HepG2 (cell line): Measurements from ENCODE around the gene TSEN54. TPM values are rescaled to one million over a fixed set of nuclear protein-coding genes. Genes with fewer than 3 reads are reported as not detected.

Experiments
- ARID4A ChIP-seq: sonication (generic); formaldehyde crosslinking; IDR thresholded peaks from 2 replicates; pipeline ENCODE4 v1.5.0; 2020; ENCODE audit warnings: mild to moderate bottlenecking, missing genetic modification reagents, borderline replicate concordance
- DMAP1 ChIP-seq: IDR thresholded peaks from 2 replicates; pipeline ENCODE4 v1.6.1; 2016
- FOSL2 ChIP-seq: sonication (generic); formaldehyde crosslinking; IDR thresholded peaks from 2 replicates; pipeline ENCODE4 v1.4.0; 2020; ENCODE audit warnings: missing genetic modification reagents
- KLF9 ChIP-seq: IDR thresholded peaks from 2 replicates; pipeline ENCODE4 v1.6.1; 2016; ENCODE audit warnings: low read depth
- MED13 ChIP-seq: sonication (generic); formaldehyde crosslinking; IDR thresholded peaks from 2 replicates; pipeline ENCODE4 v1.5.0; 2020; ENCODE audit warnings: missing genetic modification reagents
- XRCC5 ChIP-seq: fragments of 200-400 bp; formaldehyde crosslinking; optimal IDR thresholded peaks from 2 replicates; pipeline ENCODE3; 2017; ENCODE audit warnings: mild to moderate bottlenecking, low read length
- ZBTB20 ChIP-seq: sonication (generic); formaldehyde crosslinking; IDR thresholded peaks from 2 replicates; pipeline ENCODE4 v1.8.1; 2023; ENCODE audit warnings: missing genetic modification reagents, low read depth, mild to moderate bottlenecking, borderline replicate concordance
- ZFX ChIP-seq: sonication (generic); formaldehyde crosslinking; IDR thresholded peaks from 2 replicates; pipeline ENCODE4 v1.4.0; 2020; ENCODE audit warnings: mild to moderate bottlenecking, low read depth, missing genetic modification reagents, moderate library complexity
- ZNF136 ChIP-seq: sonication (generic); formaldehyde crosslinking; IDR thresholded peaks from 2 replicates; pipeline ENCODE4 v1.8.1; 2022; ENCODE audit warnings: low read depth, mild to moderate bottlenecking, moderate library complexity, missing genetic modification reagents
- ZNF446 ChIP-seq: sonication (generic); formaldehyde crosslinking; IDR thresholded peaks from 2 replicates; pipeline ENCODE4 v1.5.0; 2020; ENCODE audit warnings: mild to moderate bottlenecking, missing genetic modification reagents
- ZNF704 ChIP-seq: sonication (generic); formaldehyde crosslinking; IDR thresholded peaks from 2 replicates; pipeline ENCODE4 v1.8.1; 2023; ENCODE audit warnings: mild to moderate bottlenecking, inconsistent platforms, moderate library complexity, missing genetic modification reagents, borderline replicate concordance
- ZNF709 ChIP-seq: sonication (generic); formaldehyde crosslinking; IDR thresholded peaks from 2 replicates; pipeline ENCODE4 v1.5.0; 2020; ENCODE audit warnings: mild to moderate bottlenecking, missing genetic modification reagents
- polyA plus RNA-seq, 8 experiments: library from polyadenylated mRNA; depleted of rRNA in 3 of 8; stranded (reverse) in 7 of 8; unstranded in 1 of 8; fragments of >200 nt; fragmentation: Illumina TruSeq in 4 of 8; extraction: Trizol in 4 of 8; gene quantifications; 2 replicates each; pipeline versions ENCODE4 v1.2.1 to v1.2.3, GENCODE V29; 2011 to 2016; ENCODE audit warnings: low read depth in 4 of 8, missing spikeins in 1 of 8, mixed read lengths in 1 of 8; ENCODE audit not compliant: insufficient read depth in 1 of 8
- total RNA-seq, 5 experiments: library from RNA; depleted of rRNA; stranded (reverse); fragments of >200 nt; fragmentation: Illumina TruSeq; extraction: Trizol; gene quantifications; 2 replicates each; pipeline ENCODE4 v1.2.3, GENCODE V29; 2016; ENCODE audit warnings: low read depth in 1 of 5
- TF ChIP-seq, protein P1 (sequence below): IDR thresholded peaks from 2 replicates; pipeline ENCODE4 v1.6.1; 2016; ENCODE audit warnings: missing compliant biosample characterization, missing genetic modification reagents, borderline replicate concordance
- TF ChIP-seq, protein P2 (sequence below): sonication (generic); formaldehyde crosslinking; conservative IDR thresholded peaks from 2 replicates; pipeline ENCODE4 v1.4.0; 2020; ENCODE audit warnings: mild to moderate bottlenecking, missing genetic modification reagents, moderate library complexity
- TF ChIP-seq, protein P3 (sequence below): sonication (generic); formaldehyde crosslinking; IDR thresholded peaks from 2 replicates; pipeline ENCODE4 v1.4.0; 2020; ENCODE audit warnings: mild to moderate bottlenecking, low read depth, missing genetic modification reagents

Gene TSEN54
- total and polyA plus RNA-seq, 2 of the 13 experiments (the other 11 are each of a cell fraction or from before 2014, with no cell fraction given): 62.9 to 63.3 TPM

DNA sequence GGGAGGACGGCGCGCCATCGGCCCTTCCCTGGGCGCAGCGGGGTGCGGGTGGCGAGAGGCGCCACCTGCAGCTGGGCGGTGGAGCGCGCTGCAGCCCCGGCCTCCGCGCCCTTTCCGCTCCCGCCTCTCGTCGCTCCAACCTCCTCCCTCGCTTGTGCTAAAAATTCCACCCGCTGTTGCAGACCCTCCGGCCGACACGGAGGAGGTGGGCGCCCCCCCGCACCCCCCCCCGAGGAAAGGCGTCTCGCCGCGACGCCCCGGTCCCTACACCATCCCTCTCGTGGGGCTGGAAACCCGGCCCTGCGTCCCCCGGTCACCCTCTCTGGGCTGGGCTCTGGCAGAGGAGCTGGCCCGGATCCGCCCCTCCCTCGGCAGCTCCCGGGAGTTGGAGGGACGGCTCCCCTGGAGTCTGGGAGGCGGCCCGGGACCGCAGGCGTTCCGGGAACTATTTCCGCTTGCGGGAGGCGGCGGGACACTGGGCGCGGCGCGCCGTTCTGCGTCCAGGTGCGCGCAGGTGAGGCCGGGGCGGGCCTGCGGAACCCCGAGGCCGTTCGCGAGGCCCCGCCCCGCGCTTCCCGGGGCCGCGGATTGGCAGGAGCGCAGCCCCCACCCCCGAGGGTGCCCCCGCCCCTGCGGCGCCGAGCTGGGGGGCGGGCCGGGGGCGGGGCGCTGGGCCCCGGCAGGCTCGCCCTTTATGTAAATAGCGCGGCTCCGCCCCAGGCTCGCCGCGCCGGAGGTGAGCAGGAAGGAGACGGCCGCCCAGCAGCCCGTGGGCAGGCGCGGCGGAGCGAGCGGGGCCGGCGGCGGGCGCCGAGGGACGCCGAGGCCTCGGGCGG, 8.9 kb downstream of the TSEN54 start, which contains the start of gene LLGL2 (continued):
- TF ChIP-seq, protein P1, sequence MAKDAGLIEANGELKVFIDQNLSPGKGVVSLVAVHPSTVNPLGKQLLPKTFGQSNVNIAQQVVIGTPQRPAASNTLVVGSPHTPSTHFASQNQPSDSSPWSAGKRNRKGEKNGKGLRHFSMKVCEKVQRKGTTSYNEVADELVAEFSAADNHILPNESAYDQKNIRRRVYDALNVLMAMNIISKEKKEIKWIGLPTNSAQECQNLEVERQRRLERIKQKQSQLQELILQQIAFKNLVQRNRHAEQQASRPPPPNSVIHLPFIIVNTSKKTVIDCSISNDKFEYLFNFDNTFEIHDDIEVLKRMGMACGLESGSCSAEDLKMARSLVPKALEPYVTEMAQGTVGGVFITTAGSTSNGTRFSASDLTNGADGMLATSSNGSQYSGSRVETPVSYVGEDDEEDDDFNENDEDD (CRISPR knock-in tag): peak; percentile 88; the same call in 1 of the 2 replicates
- TF ChIP-seq XRCC5 (peak; percentile 95), ZNF709 (peak; percentile 87; the same call in 1 of the 2 replicates), MED13 (CRISPR knock-in tag) (peak; percentile 74), ZFX (CRISPR knock-in tag) (peak; percentile 68), ZNF136 (CRISPR knock-in tag) (peak; percentile 27; the same call in 1 of the 2 replicates), ZBTB20 (CRISPR knock-in tag) (peak; percentile 37; the same call in 1 of the 2 replicates), DMAP1 (CRISPR knock-in tag) (0 out of 2 replicates have a peak, but pooled peaks have one; percentile 44), ZNF704 (peak; percentile 84), FOSL2 (CRISPR knock-in tag) (peak; percentile 4), ARID4A (CRISPR knock-in tag) (peak; percentile 91), KLF9 (no peak), ZNF446 (CRISPR knock-in tag) (0 out of 2 replicates have a peak, but pooled peaks have one; percentile 66)
- TF ChIP-seq, protein P2, sequence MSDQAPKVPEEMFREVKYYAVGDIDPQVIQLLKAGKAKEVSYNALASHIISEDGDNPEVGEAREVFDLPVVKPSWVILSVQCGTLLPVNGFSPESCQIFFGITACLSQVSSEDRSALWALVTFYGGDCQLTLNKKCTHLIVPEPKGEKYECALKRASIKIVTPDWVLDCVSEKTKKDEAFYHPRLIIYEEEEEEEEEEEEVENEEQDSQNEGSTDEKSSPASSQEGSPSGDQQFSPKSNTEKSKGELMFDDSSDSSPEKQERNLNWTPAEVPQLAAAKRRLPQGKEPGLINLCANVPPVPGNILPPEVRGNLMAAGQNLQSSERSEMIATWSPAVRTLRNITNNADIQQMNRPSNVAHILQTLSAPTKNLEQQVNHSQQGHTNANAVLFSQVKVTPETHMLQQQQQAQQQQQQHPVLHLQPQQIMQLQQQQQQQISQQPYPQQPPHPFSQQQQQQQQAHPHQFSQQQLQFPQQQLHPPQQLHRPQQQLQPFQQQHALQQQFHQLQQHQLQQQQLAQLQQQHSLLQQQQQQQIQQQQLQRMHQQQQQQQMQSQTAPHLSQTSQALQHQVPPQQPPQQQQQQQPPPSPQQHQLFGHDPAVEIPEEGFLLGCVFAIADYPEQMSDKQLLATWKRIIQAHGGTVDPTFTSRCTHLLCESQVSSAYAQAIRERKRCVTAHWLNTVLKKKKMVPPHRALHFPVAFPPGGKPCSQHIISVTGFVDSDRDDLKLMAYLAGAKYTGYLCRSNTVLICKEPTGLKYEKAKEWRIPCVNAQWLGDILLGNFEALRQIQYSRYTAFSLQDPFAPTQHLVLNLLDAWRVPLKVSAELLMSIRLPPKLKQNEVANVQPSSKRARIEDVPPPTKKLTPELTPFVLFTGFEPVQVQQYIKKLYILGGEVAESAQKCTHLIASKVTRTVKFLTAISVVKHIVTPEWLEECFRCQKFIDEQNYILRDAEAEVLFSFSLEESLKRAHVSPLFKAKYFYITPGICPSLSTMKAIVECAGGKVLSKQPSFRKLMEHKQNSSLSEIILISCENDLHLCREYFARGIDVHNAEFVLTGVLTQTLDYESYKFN: peak; percentile 48
- TF ChIP-seq, protein P3, sequence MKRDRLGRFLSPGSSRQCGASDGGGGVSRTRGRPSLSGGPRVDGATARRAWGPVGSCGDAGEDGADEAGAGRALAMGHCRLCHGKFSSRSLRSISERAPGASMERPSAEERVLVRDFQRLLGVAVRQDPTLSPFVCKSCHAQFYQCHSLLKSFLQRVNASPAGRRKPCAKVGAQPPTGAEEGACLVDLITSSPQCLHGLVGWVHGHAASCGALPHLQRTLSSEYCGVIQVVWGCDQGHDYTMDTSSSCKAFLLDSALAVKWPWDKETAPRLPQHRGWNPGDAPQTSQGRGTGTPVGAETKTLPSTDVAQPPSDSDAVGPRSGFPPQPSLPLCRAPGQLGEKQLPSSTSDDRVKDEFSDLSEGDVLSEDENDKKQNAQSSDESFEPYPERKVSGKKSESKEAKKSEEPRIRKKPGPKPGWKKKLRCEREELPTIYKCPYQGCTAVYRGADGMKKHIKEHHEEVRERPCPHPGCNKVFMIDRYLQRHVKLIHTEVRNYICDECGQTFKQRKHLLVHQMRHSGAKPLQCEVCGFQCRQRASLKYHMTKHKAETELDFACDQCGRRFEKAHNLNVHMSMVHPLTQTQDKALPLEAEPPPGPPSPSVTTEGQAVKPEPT: 0 out of 2 replicates have a peak, but pooled peaks have one; percentile 50
